Ammon's horn (tissue), 1 donor: ENCODE results near the gene WDR90.
"Not testable (repeated sequence)": the region's sequence is repeated elsewhere in the genome, so short reads cannot be mapped to it uniquely, and the experiment has no call there.

Source experiments
- DNase-seq: peaks from one replicate; pipeline ENCODE4 v3.0.0-alpha.2; 2016; ENCODE audit warnings: low spot score

The WDR90 gene

GRCh38 chr16:708019-708418 lies 58.9 kb downstream of the WDR90 start:
- no peak for DNase-seq

GRCh38 chr16:708959-709358 lies 59.8 kb downstream of the WDR90 start:
- no peak for DNase-seq

- peak; percentile 96 for DNase-seq
These were observed 60.7 kb downstream of the WDR90 start for GRCh38 chr16:709566-710499.

GRCh38 chr16:710500-711075 lies 61.4 kb downstream of the WDR90 start:
- no peak for DNase-seq

- DNase-seq, result no peak
These were observed 61.9 kb downstream of the WDR90 start for GRCh38 chr16:711084-711483.

- DNase-seq, result peak; percentile 85
These were observed 62.6 kb downstream of the WDR90 start for GRCh38 chr16:711548-712320.

GRCh38 chr16:712740-713250 lies 63.6 kb downstream of the WDR90 start:
- not testable (repeated sequence) for DNase-seq

GRCh38 chr16:714079-714478 lies 64.9 kb downstream of the WDR90 start:
- no peak for DNase-seq

- peak; percentile 91 for DNase-seq
These were observed 65.7 kb downstream of the WDR90 start, which contains the start of gene METRN for GRCh38 chr16:714558-715476. Gene METRN, plus strand, starts transcription at chr16:715118. Its CDS starts 172 bp downstream, at chr16:715290.

- no peak for DNase-seq
These were observed 66.5 kb downstream of the WDR90 start for GRCh38 chr16:715477-716199.

GRCh38 chr16:716200-716568 lies 67.0 kb downstream of the WDR90 start:
- DNase-seq, result peak; percentile 96

GRCh38 chr16:716768-717325 lies 67.7 kb downstream of the WDR90 start:
- no peak for DNase-seq
